Measurements from ENCODE around the gene TAOK3.

Gene TAOK3

GRCh38 chr12:118238888-118239287, 133.8 kb downstream of the TAOK3 start:
- H3K4me3 ChIP-seq (ENCODE audit: low read depth, low read length), result no peak overlapping the region
- in situ Hi-C loops (cut with HindIII; ENCODE audit: low pct_ligation_motif_present, low sequenced_read_pairs), result no loop called here
- DNase-seq, result no peak
- H3K27me3 ChIP-seq (replicated peaks), result no peaks in the 10 kb centered on the region
- H3K36me3 ChIP-seq (replicated peaks), result peaks cover 12% of the 10 kb centered on the region
- H3K27ac ChIP-seq, result no peak overlapping the region
- no peak for TF ChIP-seq CTCF (IDR thresholded peaks at IDR 0.05; ENCODE audit: low read depth, low read length, missing control alignments)

- DNase-seq, result peak; percentile 67
- TF ChIP-seq CTCF (IDR thresholded peaks at IDR 0.05; ENCODE audit: low read depth, low read length, missing control alignments), result no peak
- Histone ChIP-seq H3K4me3 (ENCODE audit: low read depth, low read length) (no peak overlapping the region), H3K27ac (peak overlapping the region; percentile 13), H3K36me3 (replicated peaks) (peaks cover 12% of the 10 kb centered on the region), H3K27me3 (replicated peaks) (no peaks in the 10 kb centered on the region)
- in situ Hi-C loops (cut with HindIII; ENCODE audit: low pct_ligation_motif_present, low sequenced_read_pairs), result no loop called here
Observed at GRCh38 chr12:118237908-118238307, 134.8 kb downstream of the TAOK3 start.

- Histone ChIP-seq H3K4me3 (ENCODE audit: low read depth, low read length) (no peak overlapping the region), H3K27me3 (replicated peaks) (no peaks in the 10 kb centered on the region), H3K27ac (no peak overlapping the region), H3K36me3 (replicated peaks) (peaks cover 10% of the 10 kb centered on the region)
- DNase-seq, result no peak
- TF ChIP-seq CTCF (IDR thresholded peaks at IDR 0.05; ENCODE audit: low read depth, low read length, missing control alignments), result no peak
- in situ Hi-C loops (cut with HindIII; ENCODE audit: low pct_ligation_motif_present, low sequenced_read_pairs), result no loop called here
Observed at GRCh38 chr12:118237052-118237665, 135.5 kb downstream of the TAOK3 start.

- no peak for TF ChIP-seq CTCF (IDR thresholded peaks at IDR 0.05; ENCODE audit: low read depth, low read length, missing control alignments)
- in situ Hi-C loops (cut with HindIII; ENCODE audit: low pct_ligation_motif_present, low sequenced_read_pairs), result no loop called here
Observed at GRCh38 chr12:118220702-118221101, 152.0 kb downstream of the TAOK3 start.

GRCh38 chr12:118219772-118220171, 152.9 kb downstream of the TAOK3 start:
- no peak overlapping the region for H3K27ac ChIP-seq

More at GRCh38 chr12:118220702-118221101, 152.0 kb downstream of the TAOK3 start:
- DNase-seq, result no peak
- Histone ChIP-seq H3K27me3 (replicated peaks) (no peaks in the 10 kb centered on the region), H3K27ac (no peak overlapping the region), H3K4me3 (ENCODE audit: low read depth, low read length) (no peak overlapping the region), H3K36me3 (replicated peaks) (peaks cover 3% of the 10 kb centered on the region)

More at GRCh38 chr12:118219772-118220171, 152.9 kb downstream of the TAOK3 start:
- no peak for TF ChIP-seq CTCF (IDR thresholded peaks at IDR 0.05; ENCODE audit: low read depth, low read length, missing control alignments)
- DNase-seq, result no peak
- Histone ChIP-seq H3K4me3 (ENCODE audit: low read depth, low read length) (no peak overlapping the region), H3K27me3 (replicated peaks) (no peaks in the 10 kb centered on the region), H3K36me3 (replicated peaks) (peaks cover 1% of the 10 kb centered on the region)
- in situ Hi-C loops (cut with HindIII; ENCODE audit: low pct_ligation_motif_present, low sequenced_read_pairs), result no loop called here

All from brain microvascular endothelial cell (primary cell).